AG10803 (cell line): ENCODE measurements around the gene GAS2L2.

Experiments used
- DNase-seq: peaks from one replicate; pipeline ENCODE4 v3.0.0; 2010; ENCODE audit warnings: low read depth
- H3K4me3 ChIP-seq: 2 replicates; pipeline ENCODE4 v1.5.1; 2011; ENCODE audit warnings: mild to moderate bottlenecking, low read length, control low read depth
- CTCF ChIP-seq: conservative IDR thresholded peaks from 2 replicates; pipeline ENCODE4 v1.5.1; 2011; ENCODE audit warnings: mild to moderate bottlenecking, low read length, control low read depth, inconsistent platforms

Gene GAS2L2

GRCh38 chr17:35795007-35795870 lies 42.2 kb upstream of the GAS2L2 start, which contains the start of gene MMP28:
MMP28 (minus strand) TSS chr17:35795641; CDS start chr17:35795377, 264 bp downstream.
- no peak for TF ChIP-seq CTCF
- H3K4me3 ChIP-seq: peak within 1 kb of the TSS; percentile 36
- no peak for DNase-seq

- no peak for DNase-seq
- no peak overlapping the region for H3K4me3 ChIP-seq
- TF ChIP-seq CTCF: no peak
Observed at GRCh38 chr17:35793257-35793656, 40.2 kb upstream of the GAS2L2 start.

GRCh38 chr17:35791681-35792350 lies 38.8 kb upstream of the GAS2L2 start:
- TF ChIP-seq CTCF: no peak
- no peak overlapping the region for H3K4me3 ChIP-seq
- DNase-seq: no peak

- no peak for DNase-seq
- TF ChIP-seq CTCF: no peak
- H3K4me3 ChIP-seq: no peak overlapping the region
Observed at GRCh38 chr17:35790841-35791240, 37.8 kb upstream of the GAS2L2 start.

- no peak overlapping the region for H3K4me3 ChIP-seq
- peak; percentile 80 for DNase-seq
- no peak for TF ChIP-seq CTCF
Observed at GRCh38 chr17:35788477-35789368, 35.7 kb upstream of the GAS2L2 start.

GRCh38 chr17:35786941-35787432 lies 33.9 kb upstream of the GAS2L2 start:
- H3K4me3 ChIP-seq: no peak overlapping the region
- DNase-seq: no peak
- no peak for TF ChIP-seq CTCF
